ENCODE measurements around the gene RADIL.

The RADIL gene

DNA sequence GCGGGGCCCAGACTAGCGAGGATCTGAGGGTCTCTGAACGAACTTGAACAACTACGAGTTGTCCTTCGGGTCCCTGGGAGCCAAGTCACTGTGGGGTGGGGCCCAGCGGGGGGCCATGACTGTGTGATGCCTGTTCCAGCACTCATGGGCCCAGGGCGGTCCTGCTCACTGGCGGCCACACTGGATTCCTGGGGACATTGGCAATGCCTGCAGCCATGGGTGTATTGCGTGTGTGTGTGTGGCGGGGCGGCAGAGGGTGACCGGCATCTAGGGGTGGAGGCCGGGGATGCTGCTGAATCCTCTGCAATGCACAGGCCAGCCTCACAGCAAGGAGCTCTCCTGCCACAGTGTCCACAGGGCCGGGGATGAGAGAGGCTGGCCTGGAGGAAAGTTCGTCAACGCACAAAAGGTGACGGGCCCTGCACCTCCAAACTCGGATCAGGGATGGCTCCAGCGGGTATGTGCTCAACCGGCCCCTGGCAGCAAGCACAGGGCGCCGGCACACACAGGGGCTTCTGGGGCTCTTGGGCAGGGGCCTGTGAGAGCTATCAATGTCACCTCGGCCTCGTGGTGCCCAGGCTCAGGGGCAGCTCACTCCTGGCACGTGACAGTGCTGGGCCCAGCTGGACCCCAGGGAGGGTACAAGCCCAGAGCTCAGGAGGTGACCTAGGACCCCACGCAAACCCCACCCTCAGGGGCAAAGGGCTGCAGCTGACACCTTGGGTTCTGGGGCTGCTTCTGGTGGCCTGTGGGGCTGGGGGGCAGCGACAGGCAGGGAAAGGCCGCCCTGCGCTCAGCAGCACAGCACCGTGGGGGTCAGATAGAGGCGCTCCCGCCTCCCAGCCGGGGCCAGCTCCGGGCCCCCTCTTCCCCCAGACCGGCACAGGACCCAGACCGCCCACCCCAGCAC lies 49.6 kb downstream of the RADIL start:
- TF ChIP-seq, protein P1, sequence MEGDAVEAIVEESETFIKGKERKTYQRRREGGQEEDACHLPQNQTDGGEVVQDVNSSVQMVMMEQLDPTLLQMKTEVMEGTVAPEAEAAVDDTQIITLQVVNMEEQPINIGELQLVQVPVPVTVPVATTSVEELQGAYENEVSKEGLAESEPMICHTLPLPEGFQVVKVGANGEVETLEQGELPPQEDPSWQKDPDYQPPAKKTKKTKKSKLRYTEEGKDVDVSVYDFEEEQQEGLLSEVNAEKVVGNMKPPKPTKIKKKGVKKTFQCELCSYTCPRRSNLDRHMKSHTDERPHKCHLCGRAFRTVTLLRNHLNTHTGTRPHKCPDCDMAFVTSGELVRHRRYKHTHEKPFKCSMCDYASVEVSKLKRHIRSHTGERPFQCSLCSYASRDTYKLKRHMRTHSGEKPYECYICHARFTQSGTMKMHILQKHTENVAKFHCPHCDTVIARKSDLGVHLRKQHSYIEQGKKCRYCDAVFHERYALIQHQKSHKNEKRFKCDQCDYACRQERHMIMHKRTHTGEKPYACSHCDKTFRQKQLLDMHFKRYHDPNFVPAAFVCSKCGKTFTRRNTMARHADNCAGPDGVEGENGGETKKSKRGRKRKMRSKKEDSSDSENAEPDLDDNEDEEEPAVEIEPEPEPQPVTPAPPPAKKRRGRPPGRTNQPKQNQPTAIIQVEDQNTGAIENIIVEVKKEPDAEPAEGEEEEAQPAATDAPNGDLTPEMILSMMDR (conservative IDR thresholded peaks at IDR 0.05; ENCODE audit: low read depth, low read length): no peak
- no peak overlapping the region for H3K4me3 ChIP-seq (ENCODE audit: low read length)
- DNase-seq (ENCODE audit: low read depth): no peak

DNA sequence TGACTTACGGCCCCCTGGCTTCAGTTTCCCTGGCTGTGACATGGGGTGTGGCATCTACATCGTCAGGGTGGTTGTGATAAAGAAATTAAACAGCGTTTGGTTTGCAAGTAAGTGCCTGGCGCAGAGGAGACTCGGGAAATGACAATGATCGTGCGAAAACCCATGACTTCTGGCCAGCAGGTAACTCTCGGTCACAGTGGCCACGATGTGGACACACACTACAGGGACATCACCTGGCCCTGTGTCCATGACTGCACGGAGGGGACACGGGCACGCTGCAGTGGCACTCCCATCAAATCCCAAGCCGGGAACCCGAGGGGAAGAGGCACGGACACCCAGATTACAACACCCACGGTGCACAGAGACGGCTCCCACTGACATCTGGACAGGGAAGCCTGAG lies 50.3 kb downstream of the RADIL start:
- no peak for DNase-seq (ENCODE audit: low read depth)
- TF ChIP-seq, protein P1 (conservative IDR thresholded peaks at IDR 0.05; ENCODE audit: low read depth, low read length): no peak
- H3K4me3 ChIP-seq (ENCODE audit: low read length): no peak overlapping the region

DNA sequence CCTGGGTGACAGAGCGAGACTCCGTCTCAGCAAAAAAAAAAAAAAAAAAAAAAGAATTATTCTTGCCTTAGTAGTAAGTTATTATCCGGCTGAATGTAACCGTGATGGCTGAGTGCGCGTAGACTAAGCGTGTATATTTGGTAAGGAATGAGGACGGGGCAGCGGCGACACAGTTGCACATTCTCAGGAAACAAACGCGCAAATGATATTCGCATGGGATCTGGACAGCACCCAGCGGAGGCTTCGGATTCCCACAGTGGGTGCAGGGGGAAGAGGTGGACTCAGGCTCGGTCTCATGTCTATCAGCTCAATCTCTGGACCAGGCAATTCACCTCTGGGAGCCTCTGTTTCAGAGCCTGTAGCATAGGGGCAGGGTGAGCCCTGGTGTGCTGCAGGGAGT lies 50.8 kb downstream of the RADIL start:
- TF ChIP-seq, protein P1 (conservative IDR thresholded peaks at IDR 0.05; ENCODE audit: low read depth, low read length): no peak
- H3K4me3 ChIP-seq (ENCODE audit: low read length): no peak overlapping the region
- DNase-seq (ENCODE audit: low read depth): no peak

DNA sequence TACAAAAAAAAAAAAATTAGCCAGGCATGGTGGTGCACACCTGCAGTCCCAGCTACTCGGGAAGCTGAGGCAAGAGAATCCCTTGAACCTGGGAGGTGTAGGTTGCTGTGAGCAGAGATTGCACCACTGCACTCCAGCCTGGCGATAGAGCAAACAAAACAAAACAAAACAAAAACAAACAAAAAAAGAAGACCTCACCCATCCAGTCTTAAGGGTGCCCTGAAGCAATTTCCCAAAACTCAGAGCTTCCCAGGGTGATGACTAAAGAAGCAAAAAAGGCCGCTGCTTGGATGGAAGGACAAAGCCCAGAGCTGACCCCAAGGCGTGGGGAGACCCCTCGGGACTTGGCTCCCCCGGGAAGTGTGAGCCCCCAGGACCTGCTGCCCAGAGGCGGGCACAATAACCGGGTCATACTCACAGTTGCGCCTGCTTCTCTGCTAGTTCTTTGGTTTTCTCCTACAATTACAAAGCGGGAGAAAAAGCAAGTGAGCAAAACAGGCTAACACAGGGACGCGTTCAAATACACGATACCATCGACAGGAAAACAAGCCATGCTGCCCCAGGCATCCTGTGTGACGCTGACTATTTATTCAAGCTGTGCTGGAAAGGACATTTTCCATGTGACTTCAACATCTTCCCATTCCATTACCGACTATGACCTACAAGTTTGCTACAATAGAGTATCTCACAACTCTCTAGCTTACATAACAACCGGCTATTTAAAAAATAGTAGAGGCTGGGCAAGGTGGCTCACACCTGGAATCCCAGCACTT lies 51.6 kb downstream of the RADIL start:
- no peak for DNase-seq (ENCODE audit: low read depth)
- H3K4me3 ChIP-seq (ENCODE audit: low read length): no peak overlapping the region
- TF ChIP-seq, protein P1 (conservative IDR thresholded peaks at IDR 0.05; ENCODE audit: low read depth, low read length): no peak

DNA sequence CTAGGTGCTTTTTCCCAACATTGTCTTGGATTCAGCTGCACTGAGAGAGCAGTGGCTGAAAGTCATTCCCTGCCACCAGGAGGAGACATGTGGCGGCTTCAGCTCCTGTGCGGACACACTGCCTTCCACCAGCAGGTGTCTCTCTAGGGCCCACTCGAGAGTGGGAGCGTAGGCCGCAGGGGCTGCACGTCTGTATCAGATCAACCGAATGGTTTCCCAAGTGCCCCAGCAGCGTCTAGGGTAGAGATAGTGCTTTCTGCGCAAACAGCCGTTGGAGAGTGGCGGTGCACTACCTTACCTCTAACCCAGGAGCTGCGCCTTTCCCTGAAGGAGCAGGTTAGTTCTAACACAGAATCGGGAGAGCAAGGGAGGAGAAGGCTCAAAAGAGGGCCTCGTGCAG lies 53.3 kb downstream of the RADIL start:
- TF ChIP-seq, protein P1 (conservative IDR thresholded peaks at IDR 0.05; ENCODE audit: low read depth, low read length): peak; percentile 98
- H3K4me3 ChIP-seq (ENCODE audit: low read length): no peak overlapping the region
- peak; percentile 16 for DNase-seq (ENCODE audit: low read depth)

DNA sequence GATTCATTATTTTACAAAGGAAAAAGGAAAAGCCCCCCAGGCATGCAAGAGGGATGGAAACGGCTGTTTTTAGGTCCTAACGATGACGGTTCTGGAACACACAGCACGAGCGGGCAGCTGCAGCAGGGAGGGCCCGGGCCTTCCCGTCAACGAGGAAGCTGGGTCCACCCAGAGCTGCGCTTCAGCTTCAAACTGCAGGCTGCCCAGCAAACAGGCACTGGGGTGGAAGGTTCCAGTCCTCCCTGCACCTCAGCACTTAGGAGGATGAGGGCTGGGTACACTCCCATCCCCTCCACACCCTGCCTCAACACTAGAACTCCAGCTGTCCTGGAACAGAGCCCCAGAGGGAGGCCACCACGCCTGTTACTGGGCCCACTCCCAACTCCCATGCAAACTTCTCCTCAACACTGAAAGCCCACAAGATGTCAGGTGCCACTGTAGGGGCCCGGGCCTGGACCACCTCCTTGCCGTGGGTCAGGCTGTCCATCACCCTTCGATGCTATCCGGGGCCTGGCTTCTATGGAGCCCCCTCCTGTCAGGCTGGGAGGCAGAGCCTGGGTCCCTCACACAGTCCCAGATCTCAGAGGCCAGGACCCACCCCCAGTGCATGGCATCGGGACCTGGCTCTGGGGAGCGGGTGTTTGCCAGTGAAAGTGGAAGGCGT lies 54.7 kb downstream of the RADIL start:
- TF ChIP-seq, protein P1 (conservative IDR thresholded peaks at IDR 0.05; ENCODE audit: low read depth, low read length): no peak
- DNase-seq (ENCODE audit: low read depth): no peak
- H3K4me3 ChIP-seq (ENCODE audit: low read length): no peak overlapping the region
